Stimulated activated CD4-positive, alpha-beta T cell treated with anti-CD3 and anti-CD28 coated beads, Interleukin-15, amount 100 ng/mL, for 1 hour (primary cell): ENCODE results near the gene RPL10.

Experiments used
- DNase-seq, 2 donors: peaks; one replicate each; pipeline ENCODE4 v3.0.0-alpha.2; 2020; ENCODE audit warnings: low read depth in 1 of 2, low spot score in 1 of 2

Gene RPL10

GRCh38 chrX:154429711-154430110 is 31.5 kb downstream of the RPL10 start:
- DNase-seq = no peak

- DNase-seq = no peak
These were observed 32.3 kb downstream of the RPL10 start for GRCh38 chrX:154430479-154430878.

DNA sequence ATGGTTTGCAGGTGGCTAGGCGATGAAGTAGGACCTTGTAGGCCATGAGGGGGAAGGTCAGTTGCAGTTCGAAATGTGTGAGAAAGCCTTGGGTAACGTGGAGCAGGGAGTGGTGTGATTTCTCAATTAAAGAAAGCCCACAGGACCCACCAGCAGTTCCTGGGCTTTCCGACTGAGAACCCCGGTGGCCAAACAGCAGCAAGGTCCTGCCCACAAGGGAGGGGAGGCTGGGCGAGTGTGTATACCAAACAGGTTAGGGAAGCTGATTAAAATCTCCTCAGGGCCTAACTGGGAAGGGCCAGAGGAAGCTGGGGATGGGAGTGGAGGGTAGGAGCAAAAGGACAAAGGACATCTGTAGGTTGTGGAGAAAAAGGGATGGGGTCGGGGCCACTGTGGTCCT is 32.7 kb downstream of the RPL10 start:
- DNase-seq = no peak

- no peak for DNase-seq
These were observed 33.2 kb downstream of the RPL10 start for GRCh38 chrX:154431341-154431740.

DNA sequence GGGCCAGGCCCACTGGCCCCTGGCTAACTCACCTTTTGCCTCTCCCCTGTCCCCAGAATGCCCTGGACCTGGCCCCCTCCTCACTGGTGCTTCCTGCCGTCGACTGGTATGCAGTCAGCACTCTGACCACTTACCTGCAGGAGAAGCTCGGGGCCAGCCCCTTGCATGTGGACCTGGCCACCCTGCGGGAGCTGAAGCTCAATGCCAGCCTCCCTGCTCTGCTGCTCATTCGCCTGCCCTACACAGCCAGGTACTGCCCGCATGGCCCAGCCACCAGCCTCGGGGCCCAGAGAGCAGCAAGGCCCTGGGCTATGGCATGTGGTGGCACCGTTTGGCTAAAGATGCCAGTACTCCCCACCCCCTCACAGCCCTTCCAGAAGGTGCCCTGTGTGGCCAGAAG is 34.0 kb downstream of the RPL10 start:
- DNase-seq = no peak

GRCh38 chrX:154433605-154434004 is 35.4 kb downstream of the RPL10 start:
- DNase-seq = no peak

- DNase-seq = no peak
These were observed 36.4 kb downstream of the RPL10 start for GRCh38 chrX:154434394-154435168.

GRCh38 chrX:154435171-154435733 is 37.1 kb downstream of the RPL10 start:
- no peak for DNase-seq

DNA sequence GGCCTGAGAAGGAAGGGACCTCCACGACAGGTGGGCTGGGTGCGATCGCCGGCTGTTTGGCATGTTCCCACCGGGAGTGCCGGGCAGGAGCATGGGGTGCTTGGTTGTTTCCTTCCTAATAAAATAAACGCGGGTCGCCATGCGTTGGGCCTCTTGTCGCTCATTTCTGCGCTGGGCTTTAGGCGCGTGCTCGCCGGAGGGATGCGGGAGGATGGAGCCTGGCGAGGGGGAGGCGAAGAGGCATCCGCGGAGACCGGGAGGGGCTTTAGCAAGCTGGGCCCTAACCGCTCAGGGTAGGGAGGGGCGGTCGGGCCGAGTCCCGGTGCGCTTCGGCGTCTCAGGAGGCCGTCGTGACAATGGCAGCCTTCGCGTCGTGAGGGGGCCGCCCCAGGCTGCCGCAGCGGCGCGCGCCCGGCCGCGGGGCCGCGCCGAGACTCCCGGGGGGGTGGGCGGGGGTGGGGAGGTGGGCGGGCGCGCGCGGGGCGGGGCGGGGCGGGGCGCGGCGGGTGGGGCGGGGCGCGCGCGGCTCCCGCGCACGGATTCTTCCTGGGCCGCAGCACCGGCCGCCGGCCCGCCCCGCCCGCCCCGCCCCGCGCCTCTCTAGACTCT is 38.3 kb downstream of the RPL10 start:
- DNase-seq = no peak

DNA sequence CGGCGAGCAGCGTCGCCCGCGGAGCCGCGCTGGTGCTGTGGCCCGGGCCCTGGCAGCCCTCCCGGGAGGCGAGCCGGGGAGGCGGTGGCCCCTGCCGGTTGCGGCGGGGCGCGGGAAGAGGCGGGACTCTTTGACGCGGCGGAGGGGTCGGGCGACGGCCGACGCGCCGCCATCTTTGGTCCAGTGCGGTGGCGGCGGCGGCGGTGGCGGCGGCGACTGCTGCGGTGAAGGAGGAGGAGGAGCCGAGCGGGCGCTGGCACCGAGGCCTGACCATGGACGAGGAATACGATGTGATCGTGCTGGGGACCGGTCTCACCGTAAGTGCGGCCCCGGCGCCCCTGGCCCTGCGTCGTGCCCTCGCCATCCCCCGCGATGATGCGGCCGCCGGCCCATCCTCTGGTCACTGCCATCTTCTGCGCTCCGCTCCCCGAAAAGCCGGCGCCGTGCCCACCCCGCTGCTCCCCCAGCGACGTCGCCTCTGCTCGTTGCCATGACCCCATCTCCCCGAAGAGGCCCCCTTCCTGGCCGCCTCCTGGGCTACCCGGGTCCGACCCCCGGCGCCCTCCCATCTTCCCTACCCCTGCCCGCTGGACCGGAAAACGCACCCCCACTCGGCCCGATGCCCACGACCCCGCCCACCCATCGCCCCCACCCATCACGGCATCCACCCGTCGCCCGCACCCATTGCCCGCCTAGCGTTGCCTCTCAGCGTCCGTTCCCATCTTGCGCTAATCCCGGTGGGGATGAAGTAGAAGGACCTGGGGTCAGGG is 39.0 kb downstream of the RPL10 start, which contains the start of gene GDI1:
Gene GDI1, plus strand, starts transcription at position 172 of the 770 bp plus-strand sequence. Its CDS starts 101 bp downstream, at position 273.
- DNase-seq = peak; percentile 18 to 40

DNA sequence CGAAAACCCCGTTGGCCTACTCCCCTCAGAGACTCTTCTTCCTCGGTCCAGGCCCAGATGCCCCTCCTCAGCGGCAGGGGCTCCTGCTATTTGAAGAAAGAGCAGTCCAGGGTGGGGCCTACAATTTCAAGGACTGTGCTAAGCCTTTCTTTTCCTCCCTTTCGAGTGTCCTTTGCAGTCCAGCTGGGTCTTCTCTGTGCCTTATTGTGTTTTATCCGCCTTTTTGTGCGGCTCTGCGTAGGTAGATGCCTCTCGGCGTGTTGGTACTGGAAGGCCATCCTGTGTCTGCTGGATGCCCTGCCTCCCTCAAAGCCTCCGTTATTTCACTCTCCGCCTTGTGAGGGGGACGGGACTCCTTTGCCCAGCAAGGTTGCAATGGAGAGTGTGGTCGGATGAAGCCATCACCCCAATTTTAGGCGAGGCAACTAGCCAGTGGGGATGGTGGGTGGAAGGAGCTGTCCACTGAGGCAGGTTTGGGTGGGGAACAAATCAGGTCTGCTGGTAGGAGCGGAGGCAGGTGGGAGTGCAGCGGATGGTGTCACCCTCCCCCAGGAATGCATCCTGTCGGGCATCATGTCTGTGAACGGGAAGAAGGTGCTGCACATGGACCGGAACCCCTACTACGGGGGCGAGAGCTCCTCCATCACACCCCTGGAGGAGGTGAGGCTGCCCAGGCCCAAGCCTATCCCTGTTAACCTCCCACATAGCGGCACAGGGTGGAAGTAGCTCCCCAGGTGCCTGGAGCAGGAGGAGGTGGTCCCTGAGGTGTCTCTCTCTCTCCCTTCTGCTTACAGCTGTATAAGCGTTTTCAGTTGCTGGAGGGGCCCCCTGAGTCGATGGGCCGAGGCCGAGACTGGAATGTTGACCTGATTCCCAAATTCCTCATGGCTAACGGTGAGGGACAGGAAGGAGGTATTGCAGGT is 40.1 kb downstream of the RPL10 start:
- no peak for DNase-seq

DNA sequence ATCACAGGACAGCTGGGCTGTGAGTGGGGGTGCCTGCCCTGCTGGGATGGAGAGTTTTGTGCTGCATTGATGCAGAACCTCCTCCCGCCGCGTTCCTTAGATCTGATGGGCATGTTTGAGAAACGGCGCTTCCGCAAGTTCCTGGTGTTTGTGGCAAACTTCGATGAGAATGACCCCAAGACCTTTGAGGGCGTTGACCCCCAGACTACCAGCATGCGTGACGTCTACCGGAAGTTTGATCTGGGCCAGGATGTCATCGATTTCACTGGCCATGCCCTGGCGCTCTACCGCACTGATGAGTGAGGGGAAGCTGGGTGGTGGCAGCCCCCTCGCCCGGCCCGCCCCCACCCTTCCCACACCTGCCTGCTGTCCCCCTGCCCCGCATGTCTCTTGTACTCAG is 41.7 kb downstream of the RPL10 start:
- no peak for DNase-seq

- no peak for DNase-seq
These were observed 42.6 kb downstream of the RPL10 start for GRCh38 chrX:154440623-154441357.

- DNase-seq = no peak
These were observed 43.4 kb downstream of the RPL10 start for GRCh38 chrX:154441564-154441963.

DNA sequence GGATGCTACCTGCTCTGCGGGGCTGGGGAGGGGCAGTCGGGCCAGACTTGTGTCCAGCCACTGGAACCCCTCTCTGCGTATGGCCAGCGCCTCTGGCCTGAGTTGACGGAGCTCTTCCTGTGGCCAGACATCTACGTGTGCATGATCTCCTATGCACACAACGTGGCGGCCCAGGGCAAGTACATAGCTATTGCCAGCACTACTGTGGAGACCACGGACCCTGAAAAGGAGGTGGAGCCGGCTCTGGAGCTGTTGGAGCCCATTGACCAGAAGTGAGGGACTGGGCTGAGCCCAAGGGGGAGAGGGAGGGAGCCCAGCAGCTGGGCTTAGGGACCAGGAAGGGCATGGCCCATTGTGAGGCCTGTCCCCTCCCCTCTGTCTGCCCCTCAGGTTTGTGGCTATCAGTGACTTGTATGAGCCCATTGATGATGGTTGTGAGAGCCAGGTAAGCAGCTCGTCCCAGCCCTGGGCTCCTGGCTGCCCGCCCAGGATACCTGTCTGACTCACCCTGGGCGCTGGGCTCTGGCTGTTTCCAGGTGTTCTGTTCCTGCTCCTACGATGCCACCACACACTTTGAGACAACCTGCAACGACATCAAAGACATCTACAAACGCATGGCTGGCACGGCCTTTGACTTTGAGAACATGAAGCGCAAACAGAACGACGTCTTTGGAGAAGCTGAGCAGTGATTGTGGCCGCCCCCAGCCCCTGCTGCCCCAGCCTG is 44.0 kb downstream of the RPL10 start:
- DNase-seq = no peak

DNA sequence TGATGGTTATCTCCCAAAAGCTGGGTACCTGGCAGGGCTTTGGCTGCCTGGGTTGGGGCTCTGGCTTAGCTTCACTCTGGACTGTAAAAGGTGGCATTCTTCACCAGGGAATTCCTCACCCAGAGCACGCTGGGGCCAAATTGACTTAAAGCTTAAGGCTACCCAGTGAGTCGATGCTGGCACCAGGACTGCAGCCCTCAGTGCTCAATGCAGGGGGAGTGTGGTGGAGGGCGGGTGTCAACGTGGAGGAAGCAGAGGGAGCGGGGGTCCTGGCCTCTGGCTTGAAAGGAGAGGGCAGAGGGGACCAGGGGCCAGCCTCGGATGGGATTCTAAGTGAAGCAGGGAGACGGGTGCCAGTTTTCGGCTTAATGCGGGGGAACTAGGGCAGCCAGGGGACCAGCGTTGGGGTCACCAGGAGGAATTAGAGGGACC is 45.3 kb downstream of the RPL10 start:
- no peak for DNase-seq

GRCh38 chrX:154443992-154444754 is 46.0 kb downstream of the RPL10 start, which contains the start of gene FAM50A:
Gene FAM50A, plus strand, starts transcription at chrX:154444141. Its CDS starts 95 bp downstream, at chrX:154444236.
- DNase-seq = peak; percentile 38 to 57

GRCh38 chrX:154444755-154445246 is 46.6 kb downstream of the RPL10 start:
- no peak for DNase-seq
